NB4 (cell line): ENCODE results near the gene TRIM6.

ENCODE experiments used
- CTCF ChIP-seq: IDR thresholded peaks from one replicate; pipeline ENCODE4 v1.5.1; 2012; ENCODE audit warnings: low read depth, low read length
- MAX ChIP-seq: IDR thresholded peaks from 2 replicates; pipeline ENCODE4 v1.6.1; 2011; ENCODE audit warnings: low read depth, low read length
- MYC ChIP-seq: IDR thresholded peaks from 2 replicates; pipeline ENCODE4 v1.6.1; 2011; ENCODE audit warnings: low read depth, low read length
- POLR2A ChIP-seq: IDR thresholded peaks from 2 replicates; pipeline ENCODE4 v1.6.1; 2011; ENCODE audit warnings: mild to moderate bottlenecking; ENCODE audit not compliant: insufficient read length; ENCODE audit errors: extremely low read depth

- TF ChIP-seq CTCF (no peak), MAX (no peak), POLR2A (no peak), MYC (no peak)
These were observed 3.8 kb upstream of the TRIM6 start for GRCh38 chr11:5592615-5593014.
